Tibial artery (tissue), 4 donors: ENCODE measurements around the gene DNAJC30.

ENCODE experiments used
- DNase-seq, 2 donors: peaks; one replicate each; pipeline ENCODE4 v3.0.0-alpha.2; 2019
- H3K27ac ChIP-seq, 2 donors: fragments of 200-600 bp; sonication (generic) in 1 of 2; 1 replicate in 1 of 2; 2 replicates in 1 of 2; pipeline ENCODE4 v1.5.1; 2018 to 2019; ENCODE audit warnings: mild to moderate bottlenecking in 1 of 2
- H3K27me3 ChIP-seq, 2 donors: fragments of 200-600 bp; sonication (generic) in 1 of 2; one replicate each; pipeline versions ENCODE4 v1.5.1 to v1.6.0; 2016 to 2019
- H3K36me3 ChIP-seq, 3 donors: fragments of 200-600 bp; sonication (generic) in 2 of 3; one replicate each; pipeline ENCODE4 v1.5.1; 2016 to 2019; ENCODE audit warnings: mild to moderate bottlenecking in 2 of 3
- H3K4me1 ChIP-seq, 4 donors: fragments of 200-600 bp; sonication (generic) in 2 of 4; 1 replicate in 3 of 4; 2 replicates in 1 of 4; pipeline ENCODE4 v1.5.1; 2016 to 2019
- H3K4me3 ChIP-seq, 2 donors: fragments of 200-600 bp; sonication (generic) in 1 of 2; 1 replicate in 1 of 2; 2 replicates in 1 of 2; pipeline ENCODE4 v1.5.1; 2018 to 2019; ENCODE audit warnings: mild to moderate bottlenecking in 2 of 2
- H3K9me3 ChIP-seq, 3 donors: fragments of 200-600 bp; sonication (generic) in 1 of 3; one replicate each; pipeline ENCODE4 v1.5.1; 2016 to 2019
- intact Hi-C: fragments of 100-400 bp; cut with DNase I; formaldehyde crosslinking; loops from one replicate; pipeline ENCODE4 v1.15.0; 2023; ENCODE audit warnings: low total_unique reads
- TF ChIP-seq, protein P1 (sequence below), 2 experiments: fragments of 200-600 bp in 1 of 2; fragments of 450-650 bp in 1 of 2; IDR thresholded peaks; one replicate each; pipeline ENCODE4 v1.5.1; 2017 to 2019; ENCODE audit warnings: antibody characterized with exemption in 2 of 2, mild to moderate bottlenecking in 1 of 2, moderate library complexity in 1 of 2

DNAJC30 gene

DNA sequence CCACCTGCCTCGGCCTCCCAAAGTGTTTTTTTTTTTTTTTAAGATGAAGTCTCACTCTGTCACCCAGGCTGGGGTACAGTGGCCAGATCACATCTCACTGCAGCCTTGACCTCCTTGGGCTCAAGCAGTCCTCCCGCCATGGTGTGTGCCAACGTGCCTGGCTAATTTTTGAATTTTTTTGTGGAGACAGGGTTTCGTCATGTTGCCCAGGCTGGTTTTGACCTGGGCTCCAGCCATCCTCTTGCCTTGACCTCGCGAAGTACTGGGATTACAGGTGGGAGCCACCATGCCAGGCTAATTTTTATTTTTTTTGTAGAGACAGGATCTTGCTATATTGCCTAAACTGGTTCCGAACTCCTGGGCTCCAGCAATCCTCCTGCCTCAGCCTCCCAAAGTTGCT is 49.9 kb downstream of the DNAJC30 start:
- Histone ChIP-seq H3K4me3 (no peak overlapping the region), H3K36me3 (no peaks in the 10 kb centered on the region), H3K27me3 (peaks cover 0 to 41% of the 10 kb centered on the region in 2 donors), H3K27ac (no peak overlapping the region), H3K9me3 (no peaks in the 10 kb centered on the region), H3K4me1 (peaks cover 0 to 8% (median 0%) of the 10 kb centered on the region in 4 donors)
- DNase-seq: no peak
- intact Hi-C loops: no loop called here
- TF ChIP-seq, protein P1, sequence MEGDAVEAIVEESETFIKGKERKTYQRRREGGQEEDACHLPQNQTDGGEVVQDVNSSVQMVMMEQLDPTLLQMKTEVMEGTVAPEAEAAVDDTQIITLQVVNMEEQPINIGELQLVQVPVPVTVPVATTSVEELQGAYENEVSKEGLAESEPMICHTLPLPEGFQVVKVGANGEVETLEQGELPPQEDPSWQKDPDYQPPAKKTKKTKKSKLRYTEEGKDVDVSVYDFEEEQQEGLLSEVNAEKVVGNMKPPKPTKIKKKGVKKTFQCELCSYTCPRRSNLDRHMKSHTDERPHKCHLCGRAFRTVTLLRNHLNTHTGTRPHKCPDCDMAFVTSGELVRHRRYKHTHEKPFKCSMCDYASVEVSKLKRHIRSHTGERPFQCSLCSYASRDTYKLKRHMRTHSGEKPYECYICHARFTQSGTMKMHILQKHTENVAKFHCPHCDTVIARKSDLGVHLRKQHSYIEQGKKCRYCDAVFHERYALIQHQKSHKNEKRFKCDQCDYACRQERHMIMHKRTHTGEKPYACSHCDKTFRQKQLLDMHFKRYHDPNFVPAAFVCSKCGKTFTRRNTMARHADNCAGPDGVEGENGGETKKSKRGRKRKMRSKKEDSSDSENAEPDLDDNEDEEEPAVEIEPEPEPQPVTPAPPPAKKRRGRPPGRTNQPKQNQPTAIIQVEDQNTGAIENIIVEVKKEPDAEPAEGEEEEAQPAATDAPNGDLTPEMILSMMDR (IDR thresholded peaks at IDR 0.05): no peak

DNA sequence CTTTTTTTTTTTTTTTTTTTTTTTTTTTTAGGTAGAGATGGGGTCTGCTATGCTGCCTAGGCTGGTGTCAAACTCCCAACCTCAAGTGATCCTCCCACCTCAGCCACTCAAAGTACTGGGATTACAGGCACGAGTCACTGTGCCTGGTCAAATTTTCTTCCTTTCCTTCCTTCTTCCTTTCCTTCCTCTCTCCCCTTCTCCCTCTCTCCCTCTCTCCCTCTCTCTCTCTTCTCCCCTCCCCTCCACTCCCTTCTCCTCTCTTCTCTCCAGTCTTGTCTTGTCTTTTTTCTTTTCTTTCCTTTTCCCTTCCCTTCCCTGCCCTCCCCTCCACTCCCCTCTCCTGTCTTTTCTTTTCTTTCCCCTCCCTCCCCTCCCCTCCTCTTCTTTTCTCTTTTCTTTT is 51.7 kb downstream of the DNAJC30 start:
- Histone ChIP-seq H3K9me3 (no peaks in the 10 kb centered on the region), H3K27me3 (peaks cover 0 to 56% of the 10 kb centered on the region in 2 donors), H3K27ac (no peak overlapping the region), H3K36me3 (no peaks in the 10 kb centered on the region), H3K4me3 (no peak overlapping the region), H3K4me1 (peaks cover 0 to 8% (median 0%) of the 10 kb centered on the region in 4 donors)
- DNase-seq: no peak
- TF ChIP-seq, protein P1 (IDR thresholded peaks at IDR 0.05): no peak
- intact Hi-C loops: no loop called here
